Measurements from ENCODE around the gene PM20D2.

Gene PM20D2

DNA sequence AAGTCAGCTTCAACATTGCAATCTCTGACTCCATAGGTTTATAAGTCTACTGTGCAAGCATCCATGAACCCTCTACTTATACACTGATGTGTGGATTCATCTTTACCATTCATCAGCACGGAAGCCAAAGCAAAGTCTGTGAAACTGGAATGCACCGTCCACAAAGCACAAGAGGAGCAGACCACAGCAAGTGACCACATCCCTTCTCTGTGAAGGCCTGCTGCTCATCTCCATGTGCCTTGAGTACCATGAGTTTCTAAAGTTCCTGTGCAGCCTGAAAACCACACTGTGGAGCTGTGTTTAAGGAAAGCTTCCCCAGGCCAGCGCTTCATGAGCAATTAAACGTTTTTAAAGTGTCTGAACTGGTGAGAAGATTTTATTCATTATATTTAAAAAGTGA is 51.3 kb downstream of the PM20D2 start:
- peak; percentile 12 for DNase-seq (ENCODE audit: low read depth)

GRCh38 chr6:89198235-89198634 is 52.4 kb downstream of the PM20D2 start:
- H3K4me3 ChIP-seq (ENCODE audit: low read depth, low read length): no peak overlapping the region
- no peak for DNase-seq (ENCODE audit: low read depth)
- no peak for TF ChIP-seq CTCF (IDR thresholded peaks at IDR 0.05; ENCODE audit: insufficient read depth, low read depth, low read length, missing control alignments)

More for the DNA sequence above, 51.3 kb downstream of the PM20D2 start:
- TF ChIP-seq CTCF (IDR thresholded peaks at IDR 0.05; ENCODE audit: insufficient read depth, low read depth, low read length, missing control alignments): no peak
- H3K4me3 ChIP-seq (ENCODE audit: low read depth, low read length): no peak overlapping the region

DNA sequence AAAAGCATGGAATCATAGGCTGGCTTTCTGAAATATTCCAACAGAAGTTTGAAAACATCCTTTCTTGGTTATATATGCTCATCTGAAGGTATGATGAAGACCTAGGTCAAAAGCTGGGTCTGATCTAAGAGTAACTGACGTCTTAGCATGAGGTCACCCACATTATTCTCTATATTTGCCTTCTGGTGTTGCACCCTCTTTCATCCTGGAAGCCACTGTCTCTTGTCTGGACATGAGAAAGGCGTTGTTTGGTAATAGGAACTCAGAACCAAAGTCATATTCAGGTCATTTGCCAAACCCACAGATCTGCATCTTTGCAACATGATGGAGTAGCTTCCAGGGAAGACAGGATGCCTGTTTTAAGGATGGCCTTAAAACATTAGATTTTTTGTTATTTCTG is 53.7 kb downstream of the PM20D2 start:
- H3K4me3 ChIP-seq (ENCODE audit: low read depth, low read length): no peak overlapping the region
- DNase-seq (ENCODE audit: low read depth): no peak
- no peak for TF ChIP-seq CTCF (IDR thresholded peaks at IDR 0.05; ENCODE audit: insufficient read depth, low read depth, low read length, missing control alignments)

DNA sequence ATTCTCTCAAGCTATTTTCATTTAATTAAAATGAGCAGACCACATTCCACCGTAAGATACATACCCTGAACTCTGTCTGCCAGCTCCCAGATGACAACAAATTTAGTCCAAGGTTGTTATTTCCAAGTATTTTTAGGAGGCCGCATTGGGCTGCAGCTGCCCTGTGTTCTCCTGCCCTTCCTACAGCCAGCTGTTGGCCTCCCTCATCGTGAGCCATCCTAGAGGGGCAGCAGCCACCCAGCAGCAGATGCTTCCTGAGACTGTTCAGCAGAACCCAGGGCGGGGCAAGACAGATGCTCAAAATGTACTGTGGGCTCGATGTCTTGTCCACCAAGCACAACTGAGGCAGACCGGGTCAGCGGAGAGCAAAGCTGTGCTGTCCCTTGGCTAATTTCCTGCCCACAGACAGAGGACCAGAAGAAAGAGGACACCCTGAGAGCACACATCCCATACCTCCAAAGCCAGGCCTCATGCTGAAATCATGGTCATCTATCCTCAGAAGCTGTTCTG is 54.9 kb downstream of the PM20D2 start:
- TF ChIP-seq CTCF (IDR thresholded peaks at IDR 0.05; ENCODE audit: insufficient read depth, low read depth, low read length, missing control alignments): no peak
- H3K4me3 ChIP-seq (ENCODE audit: low read depth, low read length): no peak overlapping the region
- no peak for DNase-seq (ENCODE audit: low read depth)

DNA sequence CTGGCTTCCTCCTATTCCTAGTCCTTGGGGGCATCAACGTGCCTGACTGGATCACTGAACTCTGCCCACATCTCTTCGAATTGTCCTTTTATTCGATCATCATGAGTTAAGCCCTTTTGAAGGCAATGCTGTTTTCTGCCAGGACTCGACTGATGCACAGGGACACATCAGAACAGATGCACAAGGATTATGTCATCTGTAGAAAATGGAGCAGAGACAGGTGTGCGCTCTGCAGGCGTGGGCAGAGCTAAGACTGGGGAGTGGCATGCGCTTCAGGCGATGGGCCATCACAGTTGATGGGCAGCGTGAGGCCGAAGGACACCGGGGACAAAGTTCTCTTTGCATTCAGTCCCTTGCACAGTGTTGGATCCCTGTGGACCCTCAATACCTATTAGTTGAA is 58.2 kb downstream of the PM20D2 start:
- no peak for DNase-seq (ENCODE audit: low read depth)
- no peak for TF ChIP-seq CTCF (IDR thresholded peaks at IDR 0.05; ENCODE audit: insufficient read depth, low read depth, low read length, missing control alignments)
- H3K4me3 ChIP-seq (ENCODE audit: low read depth, low read length): no peak overlapping the region

DNA sequence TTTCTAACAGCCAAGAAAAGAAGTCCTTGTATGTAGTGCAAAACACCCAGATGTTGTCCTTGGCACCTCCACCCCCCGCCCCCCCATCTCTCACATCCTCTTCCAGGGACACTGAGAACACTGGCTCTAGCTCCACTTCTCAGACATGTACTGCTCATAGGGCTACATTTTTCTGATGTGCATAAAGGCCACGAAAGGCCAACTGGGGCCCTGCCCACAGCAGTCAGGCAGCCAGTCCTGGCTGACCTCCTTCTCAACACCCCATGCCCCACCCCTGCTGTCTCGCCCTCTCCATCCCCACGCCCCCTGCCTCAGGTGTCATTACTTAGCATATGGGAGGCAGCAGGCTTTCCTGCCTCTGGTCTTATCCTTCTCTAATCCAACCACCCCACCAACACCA is 60.0 kb downstream of the PM20D2 start:
- no peak overlapping the region for H3K4me3 ChIP-seq (ENCODE audit: low read depth, low read length)
- no peak for DNase-seq (ENCODE audit: low read depth)
- no peak for TF ChIP-seq CTCF (IDR thresholded peaks at IDR 0.05; ENCODE audit: insufficient read depth, low read depth, low read length, missing control alignments)

DNA sequence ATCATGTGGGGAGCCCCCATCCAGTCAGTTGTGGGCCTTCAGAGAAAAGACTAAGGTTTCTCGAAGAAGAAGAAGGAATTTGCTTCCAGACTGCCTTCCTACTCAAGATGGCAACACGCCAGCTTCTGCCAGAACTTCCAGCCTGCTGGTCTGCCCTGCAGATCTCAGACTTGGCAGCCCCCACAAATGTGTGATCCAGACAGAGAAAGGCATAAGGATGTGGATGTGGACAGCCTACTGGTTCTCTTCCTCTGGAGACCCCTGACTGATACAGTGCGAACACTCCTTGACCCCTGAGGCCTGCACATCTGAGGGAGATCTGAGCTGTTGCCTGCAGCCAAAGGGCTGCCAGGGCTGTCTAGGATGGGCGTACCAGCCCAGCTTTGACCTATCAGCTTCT is 62.7 kb downstream of the PM20D2 start:
- no peak for TF ChIP-seq CTCF (IDR thresholded peaks at IDR 0.05; ENCODE audit: insufficient read depth, low read depth, low read length, missing control alignments)
- DNase-seq (ENCODE audit: low read depth): no peak
- H3K4me3 ChIP-seq (ENCODE audit: low read depth, low read length): no peak overlapping the region
